BE2C (cell line): ENCODE measurements around the gene INTS11.

Source experiments
- DNase-seq: peaks from one replicate; pipeline ENCODE4 v3.0.0-alpha.2; 2020
- H3K27me3 ChIP-seq: fragments of 250-450 bp; sonication (Bioruptor Pico); 2 replicates; pipeline ENCODE4 v1.5.1; 2020; ENCODE audit warnings: mild to moderate bottlenecking
- H3K36me3 ChIP-seq: fragments of 250-450 bp; sonication (Bioruptor Pico); 2 replicates; pipeline ENCODE4 v1.5.1; 2020; ENCODE audit warnings: mild to moderate bottlenecking
- H3K4me1 ChIP-seq: fragments of 250-450 bp; sonication (Bioruptor Pico); 2 replicates; pipeline ENCODE4 v1.5.1; 2020
- H3K4me3 ChIP-seq: 2 replicates; pipeline ENCODE4 v1.5.1; 2011; ENCODE audit warnings: low read depth, low read length
- H3K9me3 ChIP-seq: fragments of 250-450 bp; sonication (Bioruptor Pico); 2 replicates; pipeline ENCODE4 v1.5.1; 2020
- CTCF ChIP-seq: IDR thresholded peaks from 2 replicates; pipeline ENCODE4 v1.5.1; 2012; ENCODE audit warnings: mild to moderate bottlenecking, low read depth, low read length

INTS11 gene

GRCh38 chr1:1345384-1345783 is 20.9 kb upstream of the INTS11 start:
- no peak overlapping the region for H3K4me3 ChIP-seq
- TF ChIP-seq CTCF, result no peak
- no peaks in the 10 kb centered on the region for H3K27me3 ChIP-seq
- H3K4me1 ChIP-seq, result peaks cover 3% of the 10 kb centered on the region; the same call in 1 of the 2 replicates
- peaks cover 16% of the 10 kb centered on the region for H3K36me3 ChIP-seq
- DNase-seq, result no peak
- no peaks in the 10 kb centered on the region for H3K9me3 ChIP-seq

- peak; percentile 74 for DNase-seq
- peak; percentile 66 for TF ChIP-seq CTCF
- peaks cover 3% of the 10 kb centered on the region; the same call in 1 of the 2 replicates for H3K4me1 ChIP-seq
- no peaks in the 10 kb centered on the region for H3K27me3 ChIP-seq
- H3K4me3 ChIP-seq, result no peak overlapping the region
- no peaks in the 10 kb centered on the region for H3K9me3 ChIP-seq
- H3K36me3 ChIP-seq, result peaks cover 21% of the 10 kb centered on the region
Observed at GRCh38 chr1:1344655-1345361, 20.3 kb upstream of the INTS11 start.

GRCh38 chr1:1343811-1344421 is 19.5 kb upstream of the INTS11 start:
- Histone ChIP-seq H3K4me1 (peaks cover 3% of the 10 kb centered on the region; the same call in 1 of the 2 replicates), H3K27me3 (no peaks in the 10 kb centered on the region), H3K9me3 (no peaks in the 10 kb centered on the region), H3K4me3 (no peak overlapping the region), H3K36me3 (peaks cover 27% of the 10 kb centered on the region)
- TF ChIP-seq CTCF, result no peak
- DNase-seq, result no peak

- Histone ChIP-seq H3K4me3 (no peak overlapping the region), H3K9me3 (no peaks in the 10 kb centered on the region), H3K27me3 (no peaks in the 10 kb centered on the region), H3K36me3 (peaks cover 33% of the 10 kb centered on the region), H3K4me1 (peaks cover 3% of the 10 kb centered on the region; the same call in 1 of the 2 replicates)
- no peak for TF ChIP-seq CTCF
- DNase-seq, result no peak
Observed at GRCh38 chr1:1342584-1343115, 18.2 kb upstream of the INTS11 start.

- peaks cover 38% of the 10 kb centered on the region for H3K36me3 ChIP-seq
- no peaks in the 10 kb centered on the region for H3K9me3 ChIP-seq
- no peak overlapping the region for H3K4me3 ChIP-seq
- peaks cover under 1% of the 10 kb centered on the region; the same call in 1 of the 2 replicates for H3K4me1 ChIP-seq
- no peaks in the 10 kb centered on the region for H3K27me3 ChIP-seq
- no peak for TF ChIP-seq CTCF
- no peak for DNase-seq
Observed at GRCh38 chr1:1342061-1342562, 17.7 kb upstream of the INTS11 start.
